ENCODE measurements around the gene USP13. TPM values are rescaled to one million over a fixed set of nuclear protein-coding genes. Genes with fewer than 3 reads are reported as not detected.

USP13 gene
- total RNA-seq, 4 donors from 2014 or later: 117 to 453 (median 249) TPM

GRCh38 chr3:179788996-179789395 lies 136.2 kb downstream of the USP13 start:
- DNase-seq: no peak
- H3K36me3 ChIP-seq: peaks cover 0 to 45% of the 10 kb centered on the region in 2 donors
- intact Hi-C loops (cut with DNase I; ENCODE audit: low total_unique reads) (no loop called here), in situ Hi-C loops (cut with MboI; ENCODE audit: low sequenced_read_pairs in 4 of 4) (no loop called here)
- no peaks in the 10 kb centered on the region for H3K9me3 ChIP-seq
- ATAC-seq: no peak
- no peak for TF ChIP-seq POLR2A (IDR thresholded peaks at IDR 0.05)
- no peak for TF ChIP-seq CTCF (IDR thresholded peaks at IDR 0.05 in 4 of 5, conservative IDR thresholded peaks at IDR 0.05 in 1 of 5)
- H3K4me1 ChIP-seq: peaks cover 0 to 5% of the 10 kb centered on the region in 2 donors
- H3K27ac ChIP-seq: no peak overlapping the region
- no peak overlapping the region for H3K4me3 ChIP-seq
- no peaks in the 10 kb centered on the region for H3K27me3 ChIP-seq

GRCh38 chr3:179791793-179792192 lies 139.0 kb downstream of the USP13 start:
- Histone ChIP-seq H3K4me1 (peaks cover 0 to 5% of the 10 kb centered on the region in 2 donors), H3K4me3 (no peak overlapping the region), H3K27me3 (no peaks in the 10 kb centered on the region), H3K36me3 (peaks cover 0 to 22% of the 10 kb centered on the region in 2 donors), H3K27ac (no peak overlapping the region), H3K9me3 (no peaks in the 10 kb centered on the region)
- ATAC-seq: no peak
- no peak for DNase-seq
- TF ChIP-seq CTCF (IDR thresholded peaks at IDR 0.05 in 4 of 5, conservative IDR thresholded peaks at IDR 0.05 in 1 of 5) (no peak), POLR2A (IDR thresholded peaks at IDR 0.05) (no peak)
- in situ Hi-C loops (cut with MboI; ENCODE audit: low sequenced_read_pairs in 4 of 4) (no loop called here), intact Hi-C loops (cut with DNase I; ENCODE audit: low total_unique reads) (no loop called here)

- Histone ChIP-seq H3K4me3 (no peak overlapping the region), H3K9me3 (no peaks in the 10 kb centered on the region), H3K27ac (no peak overlapping the region), H3K4me1 (peaks cover 0 to 5% of the 10 kb centered on the region in 2 donors), H3K27me3 (no peaks in the 10 kb centered on the region), H3K36me3 (no peaks in the 10 kb centered on the region)
- TF ChIP-seq CTCF (IDR thresholded peaks at IDR 0.05 in 4 of 5, conservative IDR thresholded peaks at IDR 0.05 in 1 of 5) (no peak), POLR2A (IDR thresholded peaks at IDR 0.05) (no peak)
- DNase-seq: peak in 1 of 2 donors; percentile 30
- in situ Hi-C loops (cut with MboI; ENCODE audit: low sequenced_read_pairs in 4 of 4): no loop called here
- intact Hi-C loops (cut with DNase I; ENCODE audit: low total_unique reads): no loop called here
- peak; percentile 40 to 70 for ATAC-seq
These were observed 141.5 kb downstream of the USP13 start for GRCh38 chr3:179794355-179794754.

- Histone ChIP-seq H3K27ac (no peak overlapping the region), H3K4me1 (peaks cover 0 to 3% of the 10 kb centered on the region in 2 donors), H3K9me3 (no peaks in the 10 kb centered on the region), H3K4me3 (no peak overlapping the region), H3K27me3 (no peaks in the 10 kb centered on the region), H3K36me3 (no peaks in the 10 kb centered on the region)
- intact Hi-C loops (cut with DNase I; ENCODE audit: low total_unique reads) (no loop called here), in situ Hi-C loops (cut with MboI; ENCODE audit: low sequenced_read_pairs in 4 of 4) (no loop called here)
- TF ChIP-seq CTCF (IDR thresholded peaks at IDR 0.05 in 4 of 5, conservative IDR thresholded peaks at IDR 0.05 in 1 of 5): no peak
- TF ChIP-seq POLR2A (IDR thresholded peaks at IDR 0.05): no peak
- no peak for ATAC-seq
- no peak for DNase-seq
These were observed 143.6 kb downstream of the USP13 start for GRCh38 chr3:179796421-179796820.

GRCh38 chr3:179797192-179797591 lies 144.4 kb downstream of the USP13 start:
- ATAC-seq (no peak), DNase-seq (no peak)
- H3K27ac ChIP-seq: no peak overlapping the region
- intact Hi-C loops (cut with DNase I; ENCODE audit: low total_unique reads): no loop called here
- no peaks in the 10 kb centered on the region for H3K27me3 ChIP-seq
- no peaks in the 10 kb centered on the region for H3K4me1 ChIP-seq
- no peak overlapping the region for H3K4me3 ChIP-seq
- no peaks in the 10 kb centered on the region for H3K9me3 ChIP-seq
- H3K36me3 ChIP-seq: no peaks in the 10 kb centered on the region
- no peak for TF ChIP-seq CTCF (IDR thresholded peaks at IDR 0.05 in 4 of 5, conservative IDR thresholded peaks at IDR 0.05 in 1 of 5)
- no peak for TF ChIP-seq POLR2A (IDR thresholded peaks at IDR 0.05)
- in situ Hi-C loops (cut with MboI; ENCODE audit: low sequenced_read_pairs in 4 of 4): no loop called here
